GM21367 (cell line): ENCODE results near the gene BMPR1A.

Experiments
- ATAC-seq: cut with Tn5 transposase; IDR thresholded peaks from one replicate; pipeline ENCODE4 v1.9.1; 2021; ENCODE audit not compliant: unreplicated experiment

Gene BMPR1A

DNA sequence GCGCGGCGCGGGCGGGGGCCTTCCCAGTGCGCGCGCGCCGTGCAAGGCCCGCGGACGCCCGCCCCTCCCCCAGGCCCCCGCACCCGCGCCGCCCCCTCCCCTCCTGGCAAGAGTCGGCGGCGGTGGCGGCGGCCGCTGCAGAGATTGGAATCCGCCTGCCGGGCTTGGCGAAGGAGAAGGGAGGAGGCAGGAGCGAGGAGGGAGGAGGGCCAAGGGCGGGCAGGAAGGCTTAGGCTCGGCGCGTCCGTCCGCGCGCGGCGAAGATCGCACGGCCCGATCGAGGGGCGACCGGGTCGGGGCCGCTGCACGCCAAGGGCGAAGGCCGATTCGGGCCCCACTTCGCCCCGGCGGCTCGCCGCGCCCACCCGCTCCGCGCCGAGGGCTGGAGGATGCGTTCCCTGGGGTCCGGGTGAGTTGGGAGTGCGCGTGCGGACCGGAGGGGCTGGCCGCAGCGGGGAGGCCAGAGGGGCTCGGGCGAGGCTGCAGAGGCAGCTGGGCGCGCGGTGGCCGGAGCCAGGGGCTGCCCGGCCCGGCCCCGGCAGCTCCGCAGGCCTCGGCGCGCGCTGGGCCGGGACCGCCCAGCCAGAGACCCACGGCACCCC is at the start of gene BMPR1A:
Gene BMPR1A (plus strand): TSS at position 109 of the 602 bp plus-strand sequence. CDS start 119,400 bp downstream, outside the sequence.
- peak; percentile 24 for ATAC-seq

DNA sequence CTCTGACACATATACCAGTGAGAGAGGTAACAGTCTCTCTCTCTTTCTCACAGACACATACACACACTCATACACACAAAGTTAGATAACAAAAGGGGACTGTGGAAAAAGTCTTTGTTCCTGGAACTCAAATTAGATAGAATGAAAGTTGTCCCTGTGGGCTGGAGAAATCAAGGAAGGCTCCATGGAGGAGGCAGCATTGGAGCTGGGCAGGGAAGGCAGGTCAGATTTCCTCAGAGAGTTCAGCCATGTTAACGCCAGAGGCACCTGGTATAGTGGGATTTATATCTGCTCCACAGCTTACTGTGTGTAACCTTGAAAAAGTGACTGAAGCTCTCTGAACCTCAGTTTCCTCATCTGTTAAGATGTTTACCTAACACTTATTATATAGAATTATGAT is 49.4 kb upstream of the BMPR1A start:
- ATAC-seq: no peak

DNA sequence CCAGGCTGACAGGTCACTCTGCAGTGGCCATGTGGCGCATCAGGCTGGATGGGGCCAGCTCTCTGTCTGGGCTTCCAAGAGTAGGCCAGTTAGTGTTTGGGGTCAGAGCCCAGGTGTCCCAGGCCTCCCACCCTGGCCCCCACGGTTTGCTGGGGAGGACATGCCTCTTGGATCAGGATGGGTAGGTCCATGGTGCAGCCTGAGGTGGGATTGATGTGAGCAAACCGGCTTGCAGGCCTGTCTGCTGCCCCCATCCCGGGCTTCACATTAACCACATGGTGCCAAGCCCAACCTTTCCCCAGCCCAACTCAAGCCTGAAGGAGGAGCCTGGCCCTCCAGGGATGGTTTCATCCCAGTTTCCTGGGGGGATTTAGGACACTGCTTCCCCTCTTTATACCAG is 48.9 kb upstream of the BMPR1A start:
- ATAC-seq: no peak

- no peak for ATAC-seq
Measured at GRCh38 chr10:86708068-86708782, 48.2 kb upstream of the BMPR1A start.

DNA sequence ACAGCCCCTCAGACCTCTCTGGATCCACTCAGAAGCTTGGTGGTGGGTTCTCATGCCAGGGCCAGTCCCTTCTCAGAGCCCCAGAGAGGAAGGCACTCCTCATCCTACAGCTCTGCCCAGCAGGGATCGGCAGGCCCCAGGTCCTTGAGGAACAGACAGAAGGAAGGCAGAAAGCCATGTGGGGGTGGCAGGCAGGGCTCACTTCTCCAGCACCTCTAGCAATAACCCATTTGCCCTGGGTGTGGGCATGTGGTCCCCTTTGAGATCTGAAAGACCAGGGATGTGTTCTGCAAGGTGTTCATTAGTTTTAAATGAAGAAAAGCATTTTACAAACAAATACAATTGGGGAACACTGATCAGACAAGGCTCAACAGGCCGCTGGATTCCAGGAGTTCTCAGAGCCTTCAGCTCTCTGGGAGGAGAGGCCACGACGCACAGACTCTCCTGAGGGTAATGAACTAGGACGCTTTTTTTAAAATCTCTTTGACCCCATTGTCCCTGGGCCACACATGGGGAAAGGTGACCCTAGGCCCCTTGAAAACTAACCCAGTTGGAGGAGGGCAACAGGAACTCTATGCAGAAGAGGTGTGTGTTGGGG is 47.5 kb upstream of the BMPR1A start:
- no peak for ATAC-seq

DNA sequence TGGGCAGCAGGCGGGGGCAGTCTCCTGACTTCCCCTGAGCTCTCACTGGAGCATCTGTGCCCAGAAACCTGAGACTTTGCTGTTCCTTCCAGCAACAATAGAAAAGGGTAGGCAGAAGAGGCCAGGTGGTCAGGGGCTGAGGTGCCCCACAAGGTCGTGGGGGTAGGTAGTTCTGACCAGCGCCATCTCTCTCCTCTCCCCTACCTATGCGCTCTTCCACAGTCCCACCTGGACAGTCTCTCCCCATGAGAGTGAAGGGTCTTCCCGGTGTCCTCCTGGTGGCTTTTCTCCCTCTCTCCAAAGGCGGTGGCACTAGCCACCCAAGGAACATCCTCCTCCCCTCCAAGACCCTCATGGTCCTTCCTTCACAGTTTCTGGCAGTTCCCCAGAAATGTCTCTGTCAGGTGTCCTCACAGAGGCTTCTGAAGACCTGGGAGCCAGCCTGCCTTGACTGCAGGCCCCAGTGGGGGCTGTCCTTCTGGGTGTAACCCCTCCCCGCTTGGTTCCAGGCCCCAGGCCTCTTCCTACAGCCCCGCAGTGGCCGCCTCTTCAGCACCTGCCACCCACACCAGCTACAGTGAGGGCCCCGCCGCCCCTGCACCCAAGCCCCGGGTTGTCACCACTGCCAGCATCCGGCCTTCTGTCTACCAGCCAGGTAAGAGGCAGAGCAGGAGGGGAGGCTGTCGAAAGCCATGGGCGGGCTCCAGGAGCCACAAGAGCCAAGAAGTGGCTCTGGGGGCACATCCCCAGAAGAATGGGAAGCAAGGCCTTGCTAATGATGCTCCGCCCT is 46.8 kb upstream of the BMPR1A start:
- ATAC-seq: no peak

- peak; percentile 87 for ATAC-seq
Measured at GRCh38 chr10:86710987-86711512, 45.4 kb upstream of the BMPR1A start.

GRCh38 chr10:86711513-86712316 is 44.7 kb upstream of the BMPR1A start:
- ATAC-seq: peak; percentile 38

GRCh38 chr10:86712317-86712707 is 44.1 kb upstream of the BMPR1A start:
- peak; percentile 13 for ATAC-seq

- ATAC-seq: no peak
Measured at GRCh38 chr10:86715156-86715795, 41.1 kb upstream of the BMPR1A start.

GRCh38 chr10:86715836-86716235 is 40.6 kb upstream of the BMPR1A start:
- ATAC-seq: no peak

- ATAC-seq: no peak
Measured at GRCh38 chr10:86716466-86716865, 40.0 kb upstream of the BMPR1A start.

DNA sequence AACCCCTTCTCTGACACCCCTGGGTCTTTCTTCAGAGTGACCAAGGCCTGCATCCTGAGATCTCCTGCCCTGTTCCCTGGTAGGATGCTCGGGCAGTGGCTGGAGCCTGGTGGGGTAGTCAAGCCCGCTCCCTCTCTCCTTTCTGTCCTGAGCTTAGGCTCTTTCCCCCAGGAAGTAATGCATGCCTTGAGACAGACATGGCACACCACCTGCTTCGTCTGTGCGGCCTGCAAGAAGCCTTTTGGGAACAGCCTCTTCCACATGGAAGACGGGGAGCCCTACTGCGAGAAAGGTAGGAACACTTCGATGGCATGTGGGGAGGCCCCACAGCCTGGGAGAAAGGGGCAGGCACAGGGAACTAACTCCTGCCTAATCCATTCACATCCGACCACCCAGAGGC is 37.9 kb upstream of the BMPR1A start:
- ATAC-seq: no peak

GRCh38 chr10:86721232-86721631 is 35.2 kb upstream of the BMPR1A start:
- no peak for ATAC-seq

GRCh38 chr10:86723009-86723408 is 33.4 kb upstream of the BMPR1A start:
- no peak for ATAC-seq

DNA sequence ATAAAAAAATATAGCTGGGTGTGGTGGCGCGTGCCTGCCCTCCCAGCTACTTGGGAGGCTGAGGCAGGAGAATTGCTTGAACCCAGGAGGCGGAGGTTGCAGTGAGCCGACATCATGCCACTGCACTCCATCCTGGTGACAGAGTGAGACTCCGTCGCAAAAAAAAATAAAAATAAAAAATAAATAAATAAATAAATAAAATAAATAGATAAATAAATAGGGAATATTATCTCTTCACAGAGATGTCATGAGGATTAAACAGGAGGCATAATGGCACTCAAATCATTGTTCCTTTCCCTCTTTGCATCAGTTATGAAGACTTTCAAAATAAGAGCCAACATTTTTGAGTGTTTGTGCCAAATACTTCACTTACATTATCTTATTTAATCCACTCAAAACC is 32.0 kb upstream of the BMPR1A start:
- no peak for ATAC-seq

DNA sequence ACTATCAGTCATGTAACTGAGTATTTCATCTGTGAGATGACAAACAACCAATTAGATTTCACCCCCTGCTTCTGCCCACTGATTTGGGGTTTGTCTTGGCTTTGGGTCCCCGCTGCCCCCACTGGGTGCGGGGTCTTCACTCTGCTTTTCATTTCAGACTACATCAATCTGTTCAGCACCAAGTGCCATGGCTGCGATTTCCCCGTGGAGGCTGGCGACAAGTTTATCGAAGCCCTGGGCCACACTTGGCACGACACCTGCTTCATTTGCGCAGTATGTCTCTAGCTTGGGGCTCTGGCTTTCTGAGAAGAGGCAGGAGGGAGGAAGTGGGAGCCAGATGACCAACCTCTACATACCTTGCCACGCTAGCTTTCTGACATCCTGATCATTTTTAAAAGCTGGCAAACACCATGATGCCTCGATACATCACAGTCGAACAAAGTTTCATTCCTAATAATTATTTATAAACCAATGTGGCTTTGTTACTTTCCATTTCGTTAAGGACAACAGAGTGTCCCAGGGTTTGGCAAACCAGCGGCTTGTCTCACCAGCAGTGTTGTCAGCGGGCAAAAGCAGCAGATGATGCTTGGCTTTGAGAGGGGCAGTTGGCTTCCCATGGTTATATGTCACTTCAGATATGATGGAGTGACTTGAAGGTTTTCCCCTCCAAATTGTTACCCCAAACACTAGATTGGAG is 30.3 kb upstream of the BMPR1A start:
- no peak for ATAC-seq

- ATAC-seq: no peak
Measured at GRCh38 chr10:86726677-86726999, 29.8 kb upstream of the BMPR1A start.

- ATAC-seq: no peak
Measured at GRCh38 chr10:86727470-86727869, 28.9 kb upstream of the BMPR1A start.

DNA sequence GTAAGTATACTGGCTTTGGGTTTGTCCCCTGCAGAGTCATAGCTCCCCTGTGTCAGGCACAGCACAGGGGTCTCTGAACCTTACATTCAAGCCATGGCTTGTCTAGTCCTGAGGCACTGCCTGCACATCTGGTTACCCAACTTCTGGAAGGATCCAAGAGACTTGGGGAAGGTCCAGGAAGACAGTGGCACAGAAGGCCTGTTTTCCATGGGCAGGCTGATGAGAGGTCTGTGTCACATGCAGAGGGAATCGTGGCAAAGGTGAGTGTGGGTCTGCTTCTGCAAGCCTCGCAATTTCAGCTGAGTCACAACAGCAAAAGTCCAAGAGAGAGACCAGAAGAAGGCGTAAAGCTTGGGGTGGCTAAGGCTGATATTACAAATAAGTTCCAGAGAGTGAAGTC is 28.4 kb upstream of the BMPR1A start:
- no peak for ATAC-seq
